Muscle of arm (tissue), 12 donors: ENCODE data around the gene CDC42EP3. TPM values are rescaled to one million over a fixed set of nuclear protein-coding genes. Genes with fewer than 3 reads are reported as not detected.

ENCODE experiments used
- DNase-seq: peaks from one replicate; pipeline ENCODE4 v3.0.0-alpha.2; 2013
- polyA plus RNA-seq, 12 donors: library from polyadenylated mRNA; unstranded; fragments of 120-200 nt; gene quantifications; one replicate each; pipeline ENCODE4 v1.2.1, GENCODE V29; 2013; ENCODE audit not compliant: insufficient read length in 12 of 12

CDC42EP3 gene
- polyA plus RNA-seq, 12 donors, result 14.1 to 81.6 (median 41.6) TPM

DNA sequence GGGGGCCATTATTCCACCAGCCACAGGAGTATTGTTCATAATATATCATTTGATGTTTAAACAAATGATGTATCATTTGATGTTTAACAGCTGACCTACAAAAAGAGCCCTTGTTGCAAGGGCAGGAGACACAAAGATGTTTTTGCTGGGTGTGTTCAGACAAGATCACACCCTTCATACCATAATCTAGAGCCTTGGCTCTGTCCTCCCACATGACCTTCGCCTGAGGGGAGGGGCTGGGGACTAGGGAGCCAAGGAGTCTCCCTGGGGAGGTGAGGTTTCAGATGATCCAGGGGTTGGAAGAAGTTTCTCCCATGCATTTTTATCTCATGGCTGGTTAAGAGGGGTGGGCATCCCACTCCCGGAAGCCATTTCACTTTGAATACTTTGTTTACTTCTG, 33.5 kb downstream of the CDC42EP3 start:
- DNase-seq, result no peak

DNA sequence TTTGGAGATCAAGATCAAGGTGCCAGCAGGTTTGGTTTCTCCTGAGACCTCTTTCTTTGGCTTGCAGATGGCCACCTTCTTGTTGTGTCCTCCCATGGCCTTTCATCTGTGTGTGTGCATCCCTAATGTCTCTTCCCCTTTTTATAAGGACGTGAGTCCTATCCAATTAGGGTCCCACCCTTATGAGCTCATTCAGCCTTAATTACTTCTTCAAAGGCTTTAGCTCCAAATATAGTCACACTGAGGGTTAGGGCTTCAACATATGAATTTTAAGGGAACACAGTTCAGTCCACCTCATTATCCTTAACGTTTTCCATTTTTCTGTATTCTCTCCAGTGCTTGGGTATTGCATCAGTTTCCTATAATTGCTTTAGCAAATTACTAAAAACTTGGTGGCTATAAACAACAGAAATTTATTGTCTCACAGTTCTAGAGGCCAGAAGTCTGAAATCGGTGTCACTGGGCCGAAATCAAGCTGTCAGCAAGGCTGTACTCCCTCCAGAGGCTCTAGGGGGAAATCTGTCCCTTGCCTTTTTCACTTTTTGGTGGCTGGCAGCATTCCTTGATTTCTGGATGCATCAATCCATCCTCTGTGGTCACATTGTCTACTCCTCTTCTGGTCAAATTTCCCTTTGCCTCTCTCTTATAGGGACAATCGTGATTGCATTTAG, 34.1 kb downstream of the CDC42EP3 start:
- DNase-seq, result no peak

DNA sequence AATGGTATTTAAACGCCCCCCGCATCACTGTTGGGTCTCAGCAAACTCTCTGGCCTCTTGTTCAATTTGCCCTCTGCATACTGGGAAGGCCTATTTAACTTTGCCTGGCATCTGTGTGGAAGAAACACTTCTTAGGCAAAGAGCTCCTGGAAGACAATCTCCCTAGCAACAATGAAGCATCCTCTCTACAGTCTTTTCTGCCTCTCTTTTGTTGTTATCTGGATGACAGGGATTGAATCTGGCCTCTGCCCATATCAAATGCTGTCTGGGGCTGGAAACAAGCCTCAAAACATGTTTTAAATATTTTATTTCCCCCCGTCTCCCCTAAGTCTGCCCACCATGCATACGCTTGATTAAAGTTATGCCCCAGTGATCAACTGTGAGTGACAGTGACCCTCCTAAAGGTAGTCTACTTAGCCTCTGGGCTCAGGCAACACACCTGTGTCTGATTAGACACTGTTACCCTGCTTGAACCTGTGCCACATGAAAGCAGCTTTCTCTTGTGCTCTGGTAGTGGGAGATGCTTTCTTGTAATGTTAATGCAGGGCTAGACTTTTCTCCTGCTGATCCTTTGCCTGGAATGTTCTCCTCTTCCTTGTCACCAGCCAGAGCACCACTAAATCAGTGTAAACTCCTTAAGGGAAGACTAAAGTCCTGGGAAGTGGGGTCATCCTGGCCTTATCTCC, 34.9 kb downstream of the CDC42EP3 start:
- no peak for DNase-seq

DNA sequence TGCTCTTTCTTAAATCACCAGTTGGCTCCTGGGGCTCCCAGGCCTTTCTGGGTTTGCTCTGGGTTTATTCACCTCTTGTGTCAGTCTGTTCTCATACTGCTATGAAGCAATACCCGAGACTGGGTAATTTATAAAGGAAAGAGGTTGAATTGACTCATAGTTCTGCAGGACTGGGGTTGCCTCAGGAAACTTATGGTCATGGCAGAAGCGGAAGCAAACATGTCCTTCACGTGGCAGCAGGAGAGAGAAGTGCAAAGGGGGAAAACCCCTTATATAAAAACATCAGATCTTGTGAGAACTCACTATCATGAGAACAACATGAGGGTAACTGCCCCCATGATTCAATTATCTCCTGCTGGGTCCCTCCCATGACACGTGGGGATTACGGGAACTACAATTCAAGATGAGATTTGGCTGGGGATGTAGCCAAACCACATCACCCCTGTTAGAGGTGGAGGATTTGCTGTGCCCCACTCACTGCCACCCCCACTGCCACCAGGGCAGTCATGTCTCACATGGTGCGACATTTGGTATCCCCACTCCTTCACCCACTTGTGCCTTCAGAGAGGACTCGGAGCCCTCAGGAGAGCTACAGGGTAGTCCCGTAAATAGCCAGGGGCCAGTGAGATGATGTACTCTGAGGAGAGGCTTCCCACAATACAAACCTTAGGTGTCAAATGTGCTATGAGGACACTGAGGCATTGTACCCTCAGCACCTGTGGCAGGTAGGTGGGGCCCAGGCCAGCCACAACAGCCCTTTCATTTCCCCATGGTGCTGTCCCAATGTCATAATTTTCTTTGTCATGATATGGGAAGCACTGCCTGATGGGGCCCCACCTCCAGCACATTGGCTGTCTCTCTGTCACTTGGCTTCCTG, 35.7 kb downstream of the CDC42EP3 start:
- DNase-seq, result no peak

DNA sequence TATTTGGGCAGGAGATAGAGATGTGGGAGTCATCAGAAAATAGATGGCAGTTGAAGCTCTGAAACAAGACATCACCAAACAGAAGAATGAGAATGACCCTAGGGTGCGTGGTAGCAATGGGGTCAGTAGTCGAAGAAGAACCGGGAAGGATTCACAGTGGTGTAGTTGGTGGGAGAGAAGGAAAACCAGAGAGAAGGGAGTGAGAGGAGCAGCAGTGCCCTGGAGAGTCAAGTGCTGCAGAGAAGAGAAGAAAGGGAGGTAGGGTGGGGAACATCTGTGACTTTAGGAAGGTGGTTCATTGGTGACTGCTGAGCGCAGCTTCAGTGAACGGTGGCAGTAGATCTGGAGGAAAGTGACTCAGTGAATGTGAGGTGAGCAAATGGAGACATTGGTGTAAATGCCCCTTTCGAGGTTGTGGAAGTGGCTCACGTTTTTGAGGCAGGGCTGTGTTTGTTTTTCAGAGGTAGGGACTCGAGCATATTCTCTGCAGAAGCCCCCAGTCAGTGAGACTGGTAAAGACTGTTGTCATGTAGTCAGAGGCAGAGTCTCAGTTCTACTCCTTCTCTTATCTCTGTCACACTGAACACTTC, 36.4 kb downstream of the CDC42EP3 start:
- no peak for DNase-seq

DNA sequence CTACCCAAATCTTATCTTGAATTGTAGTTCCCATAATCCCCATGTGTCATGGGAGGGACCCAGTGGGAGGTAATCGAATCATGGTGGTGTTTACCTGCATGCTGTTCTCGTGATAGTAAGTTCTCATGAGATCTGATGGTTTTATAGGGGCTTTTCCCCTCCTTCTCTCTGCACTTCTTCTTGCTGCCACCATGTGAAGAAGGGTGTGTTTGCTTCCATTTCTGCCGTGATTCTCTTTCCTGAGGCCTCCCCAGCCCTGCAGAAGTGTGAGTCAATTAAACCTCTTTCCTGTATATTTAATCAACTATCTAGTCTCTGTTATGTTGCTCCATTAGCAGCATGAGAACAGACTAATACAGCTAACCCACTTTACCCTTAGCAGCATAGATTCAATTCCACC, 37.6 kb downstream of the CDC42EP3 start:
- DNase-seq, result no peak

DNA sequence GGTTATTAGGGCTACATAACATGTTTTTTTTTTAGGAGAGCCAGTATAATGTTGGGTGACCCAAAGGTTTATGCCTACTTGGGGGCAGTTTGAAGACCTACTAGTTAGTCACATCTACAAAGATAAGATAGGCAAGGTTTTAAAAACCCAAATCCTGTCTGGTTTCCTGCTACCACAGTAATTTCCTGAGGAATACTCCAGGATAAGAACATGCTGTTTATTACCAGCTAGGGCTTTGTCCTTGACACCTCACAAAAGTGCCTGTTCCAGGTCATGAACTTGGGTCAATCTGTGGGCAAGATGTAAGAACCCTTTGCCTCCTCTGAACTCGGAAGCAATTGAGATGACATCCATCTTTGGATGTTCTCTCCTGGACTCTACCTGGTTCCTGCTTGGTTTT, 38.2 kb downstream of the CDC42EP3 start:
- DNase-seq, result no peak

DNA sequence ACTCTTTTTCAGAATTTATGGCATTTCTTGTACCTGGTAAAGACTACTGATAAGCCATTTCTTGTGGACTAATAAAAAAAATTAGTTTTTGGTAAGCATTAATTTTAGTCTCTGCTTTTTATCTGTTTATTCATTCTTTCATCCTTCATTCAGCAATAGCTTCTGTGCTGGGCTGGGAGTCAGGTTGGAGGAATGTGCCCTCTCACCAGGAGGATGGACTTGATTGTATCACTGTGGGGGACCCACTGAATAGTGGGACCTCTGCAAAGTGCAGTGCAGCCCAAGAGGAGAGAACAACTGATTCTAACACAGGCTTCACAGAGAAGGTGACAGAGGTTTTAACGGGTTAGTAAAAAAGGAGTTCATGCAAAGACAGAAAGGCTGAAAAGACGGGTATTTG, 39.1 kb downstream of the CDC42EP3 start:
- DNase-seq, result no peak

DNA sequence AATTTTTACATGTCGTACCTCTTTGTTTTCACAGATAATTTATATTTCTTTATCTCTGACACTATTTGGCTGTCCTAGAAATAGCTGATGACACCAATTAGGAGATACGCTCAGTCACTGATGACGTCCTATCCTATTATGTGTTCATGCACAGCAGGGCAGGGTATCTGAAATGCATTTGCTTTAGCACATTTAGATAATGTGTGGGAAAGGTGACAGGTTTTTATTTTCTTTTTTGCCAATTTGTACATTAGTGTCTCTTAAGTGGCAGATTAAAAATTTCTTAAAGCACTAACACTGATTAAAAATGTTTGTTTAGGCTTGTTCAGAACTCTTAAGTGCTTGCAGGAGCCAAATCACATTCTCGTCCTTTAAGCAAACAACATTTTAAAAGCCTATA, 39.7 kb downstream of the CDC42EP3 start:
- DNase-seq, result no peak

DNA sequence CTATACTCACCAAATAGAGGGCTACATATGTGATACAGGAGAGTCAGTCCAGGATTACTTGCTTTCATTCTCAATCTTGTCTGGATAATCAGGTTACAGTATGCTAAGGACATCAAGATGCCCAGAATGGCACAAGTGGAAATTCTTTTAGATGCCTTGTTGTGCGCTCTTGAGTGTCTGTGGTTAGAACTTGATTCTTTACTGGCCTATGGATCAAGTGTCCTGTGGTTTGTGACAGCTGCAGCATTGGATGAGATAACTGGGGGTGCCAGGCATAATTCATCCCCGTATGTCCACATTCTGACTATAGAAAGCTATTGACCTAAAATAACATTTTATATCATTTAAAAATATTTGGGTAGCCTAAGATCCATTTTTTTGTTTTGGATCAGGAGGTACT, 40.1 kb downstream of the CDC42EP3 start:
- no peak for DNase-seq

DNA sequence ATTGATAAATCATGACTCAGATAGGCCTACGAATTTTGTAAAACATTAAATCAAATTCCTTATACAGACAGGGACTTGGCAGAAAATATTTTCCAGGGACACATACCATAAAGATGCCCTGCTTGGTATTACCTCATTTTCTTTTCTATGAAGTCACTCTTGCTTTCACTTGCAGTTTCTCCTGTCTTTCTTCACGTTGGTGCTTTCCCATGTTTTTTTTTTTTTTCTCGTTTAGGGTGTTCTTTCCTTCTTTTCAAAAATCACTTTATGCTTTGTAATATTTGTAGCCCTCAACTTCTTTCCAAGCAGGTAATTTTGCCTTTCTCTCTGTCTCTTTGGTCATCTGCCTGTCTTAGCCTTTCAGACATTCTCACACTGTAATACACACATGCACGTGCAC, 40.7 kb downstream of the CDC42EP3 start:
- no peak for DNase-seq

DNA sequence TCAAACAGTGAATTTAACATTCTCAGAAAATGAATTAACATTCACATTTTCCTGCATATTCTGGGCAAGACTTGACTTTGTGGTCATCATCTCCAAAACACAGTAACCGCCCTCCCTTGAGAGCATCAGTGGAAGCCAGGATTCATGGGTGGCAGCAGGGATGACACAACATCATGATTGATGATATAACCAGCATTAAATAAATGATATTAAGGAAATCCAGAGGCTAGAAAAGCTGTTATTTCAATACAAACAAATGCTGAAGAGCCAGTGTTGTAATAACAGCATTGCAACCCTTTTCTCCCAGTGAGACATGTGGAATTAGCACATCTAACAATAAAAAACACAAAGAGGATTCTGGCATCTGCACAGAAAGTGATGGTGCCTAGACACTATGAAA, 41.1 kb downstream of the CDC42EP3 start:
- no peak for DNase-seq

DNA sequence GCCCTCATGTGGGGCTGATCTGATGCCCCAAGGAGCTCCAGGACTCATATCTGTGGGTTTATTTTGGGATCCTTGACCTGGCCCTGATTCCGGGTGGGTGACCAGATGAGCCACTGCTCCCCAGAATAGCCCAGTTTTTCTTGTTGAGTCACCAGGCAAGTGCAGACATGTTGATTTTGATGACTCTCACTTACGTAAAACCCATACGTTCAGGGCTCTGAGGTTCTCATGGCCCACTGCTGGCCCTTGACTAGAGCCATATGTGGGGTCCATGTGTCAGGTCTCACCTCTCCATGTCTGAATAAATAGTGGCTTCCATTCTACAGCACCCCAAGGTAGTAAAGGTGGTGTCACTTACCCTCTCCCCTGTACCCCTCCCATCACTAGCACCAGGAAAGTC, 41.9 kb downstream of the CDC42EP3 start:
- DNase-seq, result no peak

DNA sequence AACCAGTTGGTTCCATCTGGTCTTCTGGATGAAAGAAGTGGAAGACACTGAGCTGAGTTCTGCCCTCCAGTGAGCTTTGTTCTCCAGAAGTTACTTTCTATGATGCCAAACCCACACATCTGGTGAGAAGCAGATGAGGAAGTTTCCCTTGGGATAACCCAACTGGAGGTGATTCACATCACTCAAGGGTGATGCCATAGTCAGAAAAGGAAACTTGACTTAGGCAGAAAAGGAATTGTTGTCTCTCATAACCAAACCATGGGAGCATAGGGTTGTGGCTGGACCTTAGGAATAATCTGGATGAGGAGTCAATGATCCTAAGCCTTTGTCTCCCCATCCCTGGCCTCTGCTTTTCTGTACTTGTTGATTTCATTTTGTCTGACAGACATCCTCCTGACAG, 43.7 kb downstream of the CDC42EP3 start:
- DNase-seq, result no peak

DNA sequence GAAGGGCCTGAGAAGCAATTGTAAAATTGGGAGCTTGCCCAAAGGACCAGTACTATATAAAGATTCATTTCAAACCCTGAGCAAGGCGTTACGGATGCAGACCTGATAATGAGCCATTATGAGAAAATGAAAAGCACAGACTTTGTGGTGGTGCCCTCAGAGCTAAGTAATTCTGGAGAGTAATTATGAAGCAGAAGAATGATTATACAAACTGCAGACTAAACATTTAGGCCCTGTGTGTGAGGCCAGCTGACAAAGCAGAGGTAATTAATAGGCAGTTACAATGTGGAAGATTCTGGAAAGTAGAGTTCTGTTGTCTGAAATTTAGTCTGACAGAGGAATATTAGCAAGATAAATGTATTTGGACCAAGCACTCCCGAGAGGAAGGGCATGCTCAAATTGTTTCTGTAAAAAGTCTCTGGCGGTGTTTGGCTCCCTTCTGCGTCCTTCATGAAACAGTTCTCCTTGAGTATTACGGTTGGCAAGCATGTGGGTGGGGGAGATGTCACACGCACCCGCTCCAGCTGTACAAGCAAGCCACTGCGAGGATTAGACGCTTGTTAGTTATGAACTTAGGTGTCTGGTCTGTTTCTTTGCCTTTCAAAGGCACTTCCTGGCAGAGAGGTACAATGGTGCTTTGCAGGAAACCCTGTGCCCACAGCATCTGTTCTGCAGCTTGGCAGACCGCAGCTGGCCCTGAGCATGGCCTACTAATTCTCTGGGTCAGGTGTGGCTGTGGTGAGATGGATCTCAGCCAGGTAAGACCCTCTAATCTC, 45.5 kb downstream of the CDC42EP3 start:
- no peak for DNase-seq

DNA sequence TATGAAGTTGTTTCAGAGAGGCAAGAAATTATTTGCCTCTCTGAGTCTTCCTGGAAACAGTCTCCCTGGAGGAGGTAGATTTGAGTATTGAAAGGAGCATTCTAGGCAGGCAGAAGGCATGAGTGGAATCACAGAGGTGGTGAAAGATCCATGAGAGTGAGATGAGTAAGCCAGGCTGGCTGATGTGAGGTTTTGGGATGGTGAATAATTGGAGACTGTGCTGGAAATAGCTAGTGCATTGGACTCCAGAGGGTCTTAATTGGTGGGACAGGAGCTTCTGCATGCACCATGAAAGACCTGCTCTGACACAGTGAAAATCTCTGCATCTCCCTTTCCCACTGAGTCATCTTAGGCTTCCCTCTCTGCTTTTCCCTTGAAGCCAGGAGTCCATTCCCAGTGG, 46.3 kb downstream of the CDC42EP3 start:
- no peak for DNase-seq

DNA sequence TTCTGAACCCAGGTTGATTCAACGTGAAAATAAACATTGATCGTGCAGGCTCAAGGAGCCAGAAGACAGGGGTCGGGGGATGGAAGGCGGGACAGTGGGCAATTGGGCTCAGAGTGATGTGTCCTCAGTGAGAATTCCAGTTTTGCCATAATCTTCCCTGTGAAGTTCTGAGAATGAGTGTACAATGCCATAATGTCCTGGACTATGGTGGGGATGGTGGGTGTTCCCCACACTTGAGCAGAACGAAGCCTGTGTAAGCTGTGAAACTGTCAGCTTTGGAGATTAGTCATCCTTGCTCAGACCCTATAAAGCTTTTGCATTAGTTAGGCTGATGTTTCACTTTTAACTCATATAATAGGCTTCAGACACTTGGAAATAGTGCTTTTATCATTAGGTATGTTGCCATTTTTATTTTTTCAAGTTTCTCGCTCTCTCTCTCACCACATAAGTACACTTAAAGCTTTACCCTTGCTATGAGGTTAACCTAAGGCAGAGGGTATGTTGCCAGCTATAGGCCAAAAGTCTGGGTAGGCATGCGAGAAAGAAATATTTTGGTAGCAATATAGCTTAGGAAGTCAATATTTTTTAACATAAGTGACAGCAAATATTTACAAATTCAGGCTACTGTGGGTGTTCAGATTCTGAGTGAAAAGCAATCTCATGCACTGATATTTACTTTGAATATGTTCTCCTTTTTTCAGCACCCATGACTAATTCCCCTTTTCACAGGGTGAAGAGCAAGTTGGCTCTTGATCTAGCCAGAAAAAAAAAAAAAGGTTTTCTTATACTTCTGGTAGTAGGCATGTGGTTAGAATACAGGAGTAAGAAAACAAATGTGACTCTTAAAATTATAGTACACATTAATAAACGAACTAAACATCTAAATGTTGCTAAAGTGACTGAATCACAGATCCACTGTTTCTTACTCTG, 47.2 kb downstream of the CDC42EP3 start:
- no peak for DNase-seq

DNA sequence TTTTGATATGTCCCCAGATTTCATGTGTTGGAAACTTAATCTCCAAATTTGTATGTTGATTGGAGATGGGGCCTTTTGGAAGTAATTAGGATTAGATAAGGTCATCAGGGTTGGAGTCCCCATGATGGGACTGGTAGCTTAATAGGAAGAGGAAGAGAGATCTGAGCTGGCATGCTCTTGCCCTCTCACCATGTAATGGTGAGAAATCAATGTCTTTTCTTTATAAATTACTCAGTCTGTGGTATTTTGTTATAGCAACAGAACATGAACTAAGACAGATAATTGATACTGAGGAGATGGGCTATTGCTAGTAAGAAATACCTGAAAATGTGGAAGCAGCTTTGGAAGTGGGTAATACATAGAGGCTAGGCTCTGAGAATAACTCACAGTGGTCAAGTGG, 48.0 kb downstream of the CDC42EP3 start:
- no peak for DNase-seq

DNA sequence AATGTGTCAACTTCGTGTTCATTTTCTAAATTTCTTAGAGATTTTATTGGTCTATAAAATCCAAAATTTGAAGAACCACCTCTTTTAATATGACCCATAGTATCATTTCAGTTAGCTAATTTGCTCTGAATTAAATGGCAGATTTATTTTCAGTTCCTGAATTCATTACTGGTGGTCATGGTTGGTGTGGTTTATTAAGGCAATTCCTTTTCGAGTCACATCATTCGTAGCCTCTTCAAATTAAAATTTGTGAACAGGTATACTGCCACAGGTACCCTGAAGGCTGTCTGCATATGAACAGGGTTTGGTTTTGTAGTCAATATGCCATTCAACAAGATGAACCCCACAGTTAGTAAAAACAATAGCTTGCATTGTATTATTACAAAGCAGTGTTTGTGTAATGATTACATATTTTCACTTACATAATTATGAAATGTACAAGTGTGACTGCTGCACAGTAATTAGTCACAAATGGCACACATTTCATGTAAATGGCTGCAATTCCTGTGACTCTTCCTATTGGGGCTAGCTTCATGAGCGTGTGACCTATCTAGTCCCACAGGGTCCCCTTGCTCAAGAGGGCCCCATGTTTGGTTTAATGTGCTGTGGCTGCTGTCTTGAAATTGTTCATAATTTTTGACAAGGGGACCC, 48.9 kb downstream of the CDC42EP3 start:
- DNase-seq, result no peak

DNA sequence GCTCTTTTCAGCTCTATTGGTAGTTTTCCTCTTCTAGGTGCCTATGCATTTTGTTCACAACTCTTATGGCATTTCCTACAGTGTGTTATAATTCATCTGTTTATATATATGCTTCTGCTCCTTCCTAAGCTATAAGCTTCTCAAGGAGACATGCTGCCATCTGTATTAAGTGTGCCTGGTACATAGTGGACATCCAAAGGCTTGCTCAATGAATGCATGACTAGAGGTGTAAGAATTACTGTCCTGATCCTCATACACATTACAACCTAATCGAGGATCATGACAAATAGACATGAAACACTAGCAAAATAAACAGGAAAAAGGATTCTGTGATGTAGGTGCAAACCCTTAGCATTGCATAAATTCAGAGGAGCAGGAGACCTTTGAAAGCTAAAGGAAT, 50.2 kb downstream of the CDC42EP3 start:
- no peak for DNase-seq
